ENCODE measurements around the gene TCF7.

TCF7 gene

GRCh38 chr5:134120386-134121138 is 6.1 kb downstream of the TCF7 start:
- TF ChIP-seq SUZ12 (IDR thresholded peaks at IDR 0.05; ENCODE audit: extremely low read depth, insufficient read depth, insufficient read length) (no peak), ZNF274 (IDR thresholded peaks at IDR 0.05; ENCODE audit: low read depth, low read length) (no peak), YY1 (IDR thresholded peaks at IDR 0.05; ENCODE audit: insufficient read depth, insufficient read length) (no peak)
- H3K4me3 ChIP-seq (ENCODE audit: insufficient read length, low read depth), result no peak overlapping the region
- H3K4me1 ChIP-seq (ENCODE audit: insufficient read depth, insufficient read length), result peaks cover 2% of the 10 kb centered on the region
- no peaks in the 10 kb centered on the region for H3K9me3 ChIP-seq (ENCODE audit: insufficient read depth, low read length)
- no peak for DNase-seq (ENCODE audit: low read depth, low spot score)
- H3K9ac ChIP-seq (ENCODE audit: insufficient read length, low read depth), result no peak overlapping the region
- peaks cover 56% of the 10 kb centered on the region for H3K36me3 ChIP-seq (ENCODE audit: insufficient read depth, insufficient read length, low read length)
- H3K27me3 ChIP-seq (ENCODE audit: insufficient read depth, insufficient read length), result no peaks in the 10 kb centered on the region

GRCh38 chr5:134122530-134122929 is 8.0 kb downstream of the TCF7 start:
- H3K9me3 ChIP-seq (ENCODE audit: insufficient read depth, low read length), result no peaks in the 10 kb centered on the region
- H3K4me1 ChIP-seq (ENCODE audit: insufficient read depth, insufficient read length), result peaks cover 2% of the 10 kb centered on the region
- no peak overlapping the region for H3K4me3 ChIP-seq (ENCODE audit: insufficient read length, low read depth)
- TF ChIP-seq SUZ12 (IDR thresholded peaks at IDR 0.05; ENCODE audit: extremely low read depth, insufficient read depth, insufficient read length) (no peak), ZNF274 (IDR thresholded peaks at IDR 0.05; ENCODE audit: low read depth, low read length) (no peak), YY1 (IDR thresholded peaks at IDR 0.05; ENCODE audit: insufficient read depth, insufficient read length) (no peak)
- H3K27me3 ChIP-seq (ENCODE audit: insufficient read depth, insufficient read length), result no peaks in the 10 kb centered on the region
- no peak overlapping the region for H3K9ac ChIP-seq (ENCODE audit: insufficient read length, low read depth)
- peaks cover 46% of the 10 kb centered on the region for H3K36me3 ChIP-seq (ENCODE audit: insufficient read depth, insufficient read length, low read length)
- DNase-seq (ENCODE audit: low read depth, low spot score), result no peak

GRCh38 chr5:134123360-134123759 is 8.9 kb downstream of the TCF7 start:
- H3K4me3 ChIP-seq (ENCODE audit: insufficient read length, low read depth), result no peak overlapping the region
- DNase-seq (ENCODE audit: low read depth, low spot score), result no peak
- peaks cover 40% of the 10 kb centered on the region for H3K36me3 ChIP-seq (ENCODE audit: insufficient read depth, insufficient read length, low read length)
- no peak for TF ChIP-seq ZNF274 (IDR thresholded peaks at IDR 0.05; ENCODE audit: low read depth, low read length)
- TF ChIP-seq SUZ12 (IDR thresholded peaks at IDR 0.05; ENCODE audit: extremely low read depth, insufficient read depth, insufficient read length), result no peak
- no peak for TF ChIP-seq YY1 (IDR thresholded peaks at IDR 0.05; ENCODE audit: insufficient read depth, insufficient read length)
- H3K9ac ChIP-seq (ENCODE audit: insufficient read length, low read depth), result no peak overlapping the region
- H3K9me3 ChIP-seq (ENCODE audit: insufficient read depth, low read length), result no peaks in the 10 kb centered on the region
- no peaks in the 10 kb centered on the region for H3K27me3 ChIP-seq (ENCODE audit: insufficient read depth, insufficient read length)
- peaks cover 2% of the 10 kb centered on the region for H3K4me1 ChIP-seq (ENCODE audit: insufficient read depth, insufficient read length)

- Histone ChIP-seq H3K9me3 (ENCODE audit: insufficient read depth, low read length) (no peaks in the 10 kb centered on the region), H3K9ac (ENCODE audit: insufficient read length, low read depth) (no peak overlapping the region), H3K36me3 (ENCODE audit: insufficient read depth, insufficient read length, low read length) (peaks cover 42% of the 10 kb centered on the region), H3K4me3 (ENCODE audit: insufficient read length, low read depth) (no peak overlapping the region), H3K27me3 (ENCODE audit: insufficient read depth, insufficient read length) (no peaks in the 10 kb centered on the region), H3K4me1 (ENCODE audit: insufficient read depth, insufficient read length) (peaks cover 2% of the 10 kb centered on the region)
- TF ChIP-seq SUZ12 (IDR thresholded peaks at IDR 0.05; ENCODE audit: extremely low read depth, insufficient read depth, insufficient read length) (no peak), ZNF274 (IDR thresholded peaks at IDR 0.05; ENCODE audit: low read depth, low read length) (no peak), YY1 (IDR thresholded peaks at IDR 0.05; ENCODE audit: insufficient read depth, insufficient read length) (no peak)
- DNase-seq (ENCODE audit: low read depth, low spot score), result no peak
Observed at GRCh38 chr5:134124289-134125038, 10.0 kb downstream of the TCF7 start.

GRCh38 chr5:134125039-134126015 is 10.8 kb downstream of the TCF7 start:
- no peaks in the 10 kb centered on the region for H3K27me3 ChIP-seq (ENCODE audit: insufficient read depth, insufficient read length)
- no peak overlapping the region for H3K9ac ChIP-seq (ENCODE audit: insufficient read length, low read depth)
- no peak overlapping the region for H3K4me3 ChIP-seq (ENCODE audit: insufficient read length, low read depth)
- no peak for DNase-seq (ENCODE audit: low read depth, low spot score)
- no peaks in the 10 kb centered on the region for H3K9me3 ChIP-seq (ENCODE audit: insufficient read depth, low read length)
- peaks cover 38% of the 10 kb centered on the region for H3K36me3 ChIP-seq (ENCODE audit: insufficient read depth, insufficient read length, low read length)
- peaks cover 6% of the 10 kb centered on the region for H3K4me1 ChIP-seq (ENCODE audit: insufficient read depth, insufficient read length)
- TF ChIP-seq YY1 (IDR thresholded peaks at IDR 0.05; ENCODE audit: insufficient read depth, insufficient read length) (no peak), SUZ12 (IDR thresholded peaks at IDR 0.05; ENCODE audit: extremely low read depth, insufficient read depth, insufficient read length) (no peak), ZNF274 (IDR thresholded peaks at IDR 0.05; ENCODE audit: low read depth, low read length) (no peak)

- no peak overlapping the region for H3K4me3 ChIP-seq (ENCODE audit: insufficient read length, low read depth)
- TF ChIP-seq ZNF274 (IDR thresholded peaks at IDR 0.05; ENCODE audit: low read depth, low read length) (no peak), YY1 (IDR thresholded peaks at IDR 0.05; ENCODE audit: insufficient read depth, insufficient read length) (no peak), SUZ12 (IDR thresholded peaks at IDR 0.05; ENCODE audit: extremely low read depth, insufficient read depth, insufficient read length) (no peak)
- no peak overlapping the region for H3K9ac ChIP-seq (ENCODE audit: insufficient read length, low read depth)
- peaks cover 4% of the 10 kb centered on the region for H3K4me1 ChIP-seq (ENCODE audit: insufficient read depth, insufficient read length)
- peaks cover 29% of the 10 kb centered on the region for H3K36me3 ChIP-seq (ENCODE audit: insufficient read depth, insufficient read length, low read length)
- DNase-seq (ENCODE audit: low read depth, low spot score), result no peak
- no peaks in the 10 kb centered on the region for H3K9me3 ChIP-seq (ENCODE audit: insufficient read depth, low read length)
- H3K27me3 ChIP-seq (ENCODE audit: insufficient read depth, insufficient read length), result no peaks in the 10 kb centered on the region
Observed at GRCh38 chr5:134127376-134127861, 12.9 kb downstream of the TCF7 start.

Measured in NT2/D1 (cell line).